HG02623 (cell line): ENCODE measurements around the gene ETHE1.

Source experiments
- ATAC-seq: cut with Tn5 transposase; IDR thresholded peaks from one replicate; pipeline ENCODE4 v1.9.1; 2021; ENCODE audit warnings: moderate library complexity; ENCODE audit not compliant: unreplicated experiment

The ETHE1 gene

GRCh38 chr19:43526884-43527859 is at the start of gene ETHE1:
Gene ETHE1, minus strand, starts transcription at chr19:43527201. Its CDS starts 24 bp downstream, at chr19:43527177.
- peak; percentile 59 for ATAC-seq

GRCh38 chr19:43575955-43576878 is 49.2 kb upstream of the ETHE1 start:
- no peak for ATAC-seq

GRCh38 chr19:43575156-43575950 is 48.4 kb upstream of the ETHE1 start, which contains the start of the genes PINLYP and XRCC1:
Gene PINLYP, plus strand, starts transcription at chr19:43575801. Its CDS starts 1,391 bp downstream, at chr19:43577192.
Gene XRCC1, minus strand, starts transcription at chr19:43575527. Its CDS starts 69 bp downstream, at chr19:43575458.
- peak; percentile 95 for ATAC-seq

DNA sequence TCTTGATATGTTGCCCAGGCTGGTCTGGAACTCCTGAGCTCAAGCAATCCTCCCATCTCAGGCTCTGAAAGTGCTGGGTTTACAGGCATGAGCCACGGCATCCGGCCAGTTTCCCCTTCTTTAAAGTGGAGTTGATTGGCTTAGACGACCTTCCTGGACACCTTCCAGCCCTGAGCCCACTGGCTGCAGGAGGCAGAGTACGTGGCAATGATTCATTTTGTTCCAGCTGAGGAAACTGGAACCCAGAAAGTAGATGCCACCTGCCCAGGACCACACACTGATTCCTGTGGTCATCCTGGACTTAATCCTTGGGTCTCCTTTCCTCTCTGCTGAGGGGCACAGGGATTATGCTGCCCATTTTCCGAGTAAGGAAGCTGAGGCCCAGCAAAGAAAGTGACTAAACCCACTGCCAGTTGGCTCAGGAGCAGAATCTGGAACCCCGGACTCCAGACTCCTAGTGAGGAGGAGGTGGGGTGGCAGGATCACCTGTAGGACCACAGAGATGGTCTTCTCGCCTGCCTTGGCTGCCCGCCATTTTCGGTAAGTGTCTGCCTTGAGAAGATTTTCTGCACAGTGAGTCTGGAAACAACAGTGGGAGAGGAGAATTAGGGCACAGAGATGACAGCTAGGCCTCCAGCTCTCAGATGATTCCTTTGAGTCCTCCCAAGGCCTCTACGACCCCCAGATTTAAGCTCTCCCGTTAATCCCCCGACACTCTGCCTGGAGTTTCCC is 47.6 kb upstream of the ETHE1 start:
- no peak for ATAC-seq

GRCh38 chr19:43572171-43572588 is 45.2 kb upstream of the ETHE1 start:
- no peak for ATAC-seq

DNA sequence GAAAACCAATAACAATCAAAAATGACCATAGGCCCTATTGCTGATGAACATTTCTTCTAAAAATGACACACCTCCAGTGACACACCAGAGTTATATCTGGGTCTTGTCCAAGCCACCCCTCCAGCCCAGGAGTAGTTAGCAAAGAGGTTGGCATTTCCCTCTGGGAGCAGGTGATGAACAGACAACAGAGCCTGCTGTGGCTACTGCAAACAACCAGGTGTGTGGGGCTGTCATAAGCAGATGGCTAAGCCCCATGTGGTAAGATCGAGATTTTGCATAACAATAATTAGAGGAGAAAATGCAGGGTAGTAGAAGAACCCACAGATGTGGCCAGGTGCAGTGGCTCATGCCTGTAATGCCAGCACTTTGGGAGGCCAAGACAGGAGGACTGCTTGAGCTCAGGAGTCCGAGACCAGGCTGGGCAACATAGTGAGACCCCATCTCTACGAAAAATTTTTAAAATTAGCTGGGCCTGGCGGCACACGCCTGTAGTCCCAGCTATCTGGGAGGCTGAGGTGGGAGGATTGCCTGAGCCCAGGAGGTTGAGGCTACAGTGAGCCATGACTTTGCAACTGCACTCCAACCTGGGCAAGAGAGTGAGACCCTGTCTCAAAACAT is 43.3 kb upstream of the ETHE1 start:
- ATAC-seq = no peak

GRCh38 chr19:43569657-43570056 is 42.7 kb upstream of the ETHE1 start:
- no peak for ATAC-seq

DNA sequence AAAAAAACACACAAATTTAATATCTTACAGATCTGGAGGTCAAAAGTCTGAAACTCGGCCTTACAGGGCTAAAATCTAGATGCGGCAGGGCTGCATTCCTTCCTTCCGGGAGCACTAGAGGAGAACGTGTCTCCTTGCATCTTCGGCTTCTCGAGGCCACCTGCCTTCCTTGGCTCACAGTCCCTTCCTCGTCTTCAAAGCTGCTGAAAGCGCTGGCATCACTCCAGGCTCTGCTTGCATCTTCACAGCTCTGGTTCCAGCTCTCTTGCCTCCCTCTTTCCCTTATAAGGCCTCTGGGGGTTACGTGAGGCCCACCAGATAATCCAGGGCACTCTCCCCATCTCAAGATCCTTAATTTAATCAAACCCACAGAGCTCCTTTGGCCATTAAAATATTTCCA is 37.8 kb upstream of the ETHE1 start:
- ATAC-seq = no peak

- ATAC-seq = no peak
Observed at GRCh38 chr19:43563816-43564457, 36.9 kb upstream of the ETHE1 start.

DNA sequence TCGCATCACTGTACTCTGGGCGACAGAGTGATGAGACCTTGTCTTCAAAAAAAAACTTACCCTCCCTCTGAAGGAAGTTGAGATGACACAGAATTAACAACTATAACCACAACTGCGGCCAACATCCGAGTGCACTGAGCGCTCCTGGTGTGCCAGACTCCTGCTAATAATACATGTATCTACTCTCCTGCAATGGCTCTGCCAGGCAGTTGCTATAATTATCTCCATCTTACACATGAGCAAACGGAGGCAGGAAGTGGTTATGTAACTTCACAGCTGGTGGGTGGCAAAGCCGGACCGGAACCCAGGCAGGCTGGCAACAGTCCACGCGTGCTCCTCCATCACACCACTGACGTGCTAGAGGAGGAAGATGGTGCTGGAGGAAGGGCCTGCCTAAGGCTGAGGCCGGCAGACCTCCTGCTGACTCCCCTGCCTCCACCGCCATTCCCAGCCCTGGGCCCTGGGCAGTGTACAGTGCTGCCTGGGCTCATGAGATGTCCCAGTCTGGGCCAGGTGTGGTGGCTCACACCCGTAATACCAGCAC is 35.8 kb upstream of the ETHE1 start:
- ATAC-seq = no peak

GRCh38 chr19:43562226-43562697 is 35.3 kb upstream of the ETHE1 start:
- no peak for ATAC-seq

DNA sequence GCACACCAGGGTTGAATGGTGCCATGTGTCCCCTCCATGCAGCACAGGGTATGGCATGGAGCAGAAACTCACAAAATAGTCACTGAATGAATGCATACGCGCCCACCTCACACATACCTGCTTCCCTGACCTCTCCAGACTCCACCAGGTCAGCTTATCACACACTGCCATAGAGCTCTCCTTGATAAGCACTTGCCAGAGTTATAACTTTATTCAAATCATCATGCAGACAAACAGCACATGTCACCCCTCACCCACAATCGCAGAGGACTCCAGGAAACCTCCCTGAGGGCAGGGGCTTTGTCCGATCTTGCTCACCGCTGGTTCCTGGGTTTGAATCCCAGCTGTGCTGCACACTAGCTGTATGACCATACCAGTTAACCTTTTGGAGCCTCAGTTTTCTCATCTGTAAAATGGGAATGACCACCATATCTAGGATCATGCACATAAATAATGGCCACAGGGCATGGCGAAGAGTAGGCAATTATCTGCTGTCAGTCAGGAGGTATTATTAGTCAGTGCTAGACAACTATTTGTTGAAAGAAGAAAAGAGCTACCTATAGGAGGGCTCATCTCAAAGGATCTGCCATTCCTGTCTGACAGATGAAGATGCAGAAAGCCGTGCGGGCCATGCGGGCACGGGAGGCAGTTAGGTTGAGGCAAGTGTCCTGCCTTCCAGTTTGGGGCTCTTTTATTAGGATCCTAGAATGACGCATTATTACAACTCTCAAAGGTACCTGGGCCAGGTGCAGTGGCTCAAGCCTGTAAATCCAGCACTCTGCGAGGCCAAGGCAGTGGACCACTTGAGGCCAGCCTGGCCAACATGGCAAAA is 34.4 kb upstream of the ETHE1 start:
- no peak for ATAC-seq

GRCh38 chr19:43560687-43561086 is 33.7 kb upstream of the ETHE1 start:
- ATAC-seq = no peak

DNA sequence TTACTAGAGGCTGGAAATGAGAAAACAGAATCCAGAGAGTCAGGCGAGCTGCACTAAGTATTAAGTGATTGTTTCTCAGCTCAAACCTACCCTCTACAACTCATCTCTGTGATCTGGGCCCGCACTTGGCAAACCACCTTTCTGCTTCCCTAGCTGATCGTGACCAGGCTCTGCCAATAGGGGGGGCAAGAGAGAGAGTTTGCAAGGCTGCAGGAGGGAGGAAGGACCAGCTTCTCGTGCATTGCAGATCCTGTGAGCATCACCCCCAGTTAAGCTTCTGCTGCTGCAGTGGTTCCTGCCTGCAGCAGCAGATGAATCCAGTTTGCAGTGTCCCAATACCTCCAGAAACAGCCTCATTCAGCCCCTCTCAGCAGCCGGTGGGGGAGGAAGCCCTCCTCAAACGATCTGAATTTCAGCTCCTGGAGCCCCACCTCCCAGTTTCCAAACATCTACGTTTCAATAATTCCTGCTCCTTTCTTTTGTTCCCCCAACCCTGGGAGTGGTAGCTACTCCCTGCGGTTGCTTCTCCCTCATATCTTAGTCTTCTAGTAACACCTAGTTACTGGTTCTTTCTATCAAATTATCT is 28.3 kb upstream of the ETHE1 start:
- ATAC-seq = no peak

DNA sequence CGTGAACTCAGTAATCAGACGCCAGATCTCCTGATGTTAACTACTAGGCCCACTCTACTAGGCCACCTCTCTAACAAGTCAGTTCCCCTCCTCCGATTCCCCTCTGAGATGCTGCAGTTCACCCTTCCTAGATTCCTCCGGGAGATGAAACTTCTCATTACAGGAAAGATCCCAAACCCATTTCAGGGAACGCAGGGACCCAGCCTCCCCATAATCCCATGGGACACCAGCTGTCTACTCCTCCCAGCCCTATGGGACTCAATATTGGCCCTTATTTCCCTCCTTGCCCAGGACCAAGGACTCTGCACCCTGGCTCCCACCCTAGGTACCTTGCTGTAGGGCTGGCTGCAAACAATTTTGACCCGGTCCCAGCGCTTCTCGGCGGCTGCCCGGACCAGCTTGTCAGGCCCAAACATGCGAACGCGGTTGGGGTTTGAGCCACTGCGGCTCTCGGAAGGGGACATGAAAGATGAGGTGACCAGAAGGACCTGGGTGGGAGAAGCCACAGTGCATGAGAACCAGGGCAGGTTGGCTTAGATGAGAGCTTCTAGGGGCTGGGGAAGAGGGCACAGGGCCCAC is 27.4 kb upstream of the ETHE1 start:
- ATAC-seq = no peak

GRCh38 chr19:43553656-43554055 is 26.7 kb upstream of the ETHE1 start:
- ATAC-seq = no peak

GRCh38 chr19:43552616-43553015 is 25.6 kb upstream of the ETHE1 start:
- no peak for ATAC-seq
